ACC112 (cell line): ENCODE results near the gene LRRC37A.
"Not testable (repeated sequence)": the region's sequence is repeated elsewhere in the genome, so short reads cannot be mapped to it uniquely, and the experiment has no call there.

Experiments
- H2AFZ ChIP-seq: fragments of 200-600 bp; sonication (generic); one replicate; pipeline ENCODE4 v1.6.0; 2017; ENCODE audit warnings: antibody characterized with exemption, low read length; ENCODE audit not compliant: unreplicated experiment
- H3K27ac ChIP-seq: fragments of 200-600 bp; sonication (generic); 2 replicates; pipeline ENCODE4 v1.5.1; 2014; ENCODE audit warnings: low read depth, mild to moderate bottlenecking, antibody characterized with exemption, low read length, moderate library complexity
- H3K27me3 ChIP-seq: fragments of 200-600 bp; sonication (generic); 2 replicates; pipeline ENCODE4 v1.6.1; 2014; ENCODE audit warnings: mild to moderate bottlenecking, antibody characterized with exemption, low read length, moderate library complexity, mixed read lengths; ENCODE audit not compliant: insufficient read depth
- H3K36me3 ChIP-seq: fragments of 200-600 bp; sonication (generic); 2 replicates; pipeline ENCODE4 v1.6.1; 2016; ENCODE audit warnings: mild to moderate bottlenecking, antibody characterized with exemption, low read length, moderate library complexity, mixed read lengths; ENCODE audit not compliant: insufficient read depth
- H3K4me1 ChIP-seq: fragments of 200-600 bp; sonication (generic); one replicate; pipeline ENCODE4 v1.6.1; 2016; ENCODE audit warnings: low read length, mixed read lengths; ENCODE audit not compliant: insufficient read depth, unreplicated experiment, control insufficient read depth
- H3K4me3 ChIP-seq: fragments of 200-600 bp; sonication (generic); 2 replicates; pipeline ENCODE4 v1.5.1; 2014; ENCODE audit warnings: mild to moderate bottlenecking, low read depth, low read length
- H3K79me2 ChIP-seq: fragments of 200-600 bp; sonication (generic); one replicate; pipeline ENCODE4 v1.6.0; 2016; ENCODE audit warnings: low read length; ENCODE audit not compliant: control insufficient read depth, unreplicated experiment, insufficient read depth

Gene LRRC37A

DNA sequence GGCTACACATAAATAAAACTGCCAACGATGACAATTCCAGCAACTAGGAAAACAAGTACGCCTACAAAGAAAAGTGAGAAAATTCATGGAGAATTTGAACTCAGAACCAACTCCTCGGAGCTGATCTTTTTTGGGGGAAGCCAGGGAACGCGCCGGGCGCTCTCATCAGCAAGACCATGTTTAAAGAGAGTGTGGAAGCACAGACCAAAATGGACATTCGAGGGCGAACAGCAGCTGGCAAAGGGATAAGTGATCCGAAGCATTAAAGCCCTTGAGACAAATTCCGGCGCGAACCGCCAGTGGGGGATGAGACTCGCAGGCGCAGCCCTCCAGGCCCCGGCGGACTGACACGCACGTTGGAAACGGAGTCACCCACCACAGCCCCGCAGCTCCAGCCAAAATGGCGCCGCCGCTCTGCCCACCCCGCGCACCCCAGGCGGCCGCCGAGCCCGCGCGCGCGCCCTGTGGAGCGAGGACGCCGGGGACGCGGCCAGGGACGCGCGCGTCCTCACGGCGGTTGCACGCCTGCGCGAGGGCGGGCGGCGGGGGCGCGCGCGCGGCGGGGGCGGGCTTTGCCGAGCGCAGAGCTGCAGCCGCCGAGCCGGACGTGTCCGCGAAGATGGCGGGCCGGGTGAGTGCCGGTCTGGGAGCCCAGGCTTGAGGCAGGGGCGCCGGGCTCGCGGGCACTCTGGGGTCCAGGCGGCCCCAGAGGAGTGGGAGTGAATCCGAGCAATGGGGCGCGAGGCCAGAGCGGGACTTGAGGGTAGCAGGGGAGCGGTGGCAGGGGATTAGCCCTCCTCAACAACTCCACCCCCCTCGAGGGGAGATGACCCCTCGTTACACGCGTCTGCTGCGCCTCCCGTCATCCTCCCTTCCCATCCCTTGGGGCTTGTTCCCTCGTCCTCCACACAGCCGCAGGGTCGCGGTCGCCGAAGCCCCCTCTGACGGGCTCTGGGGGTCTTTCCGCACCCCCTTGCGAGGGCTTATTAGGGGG is 77.6 kb downstream of the LRRC37A start:
- H2AFZ ChIP-seq, H3K27ac ChIP-seq, H3K36me3 ChIP-seq, H3K4me3 ChIP-seq, H3K4me1 ChIP-seq, H3K79me2 ChIP-seq, H3K27me3 ChIP-seq: not testable (repeated sequence)

DNA sequence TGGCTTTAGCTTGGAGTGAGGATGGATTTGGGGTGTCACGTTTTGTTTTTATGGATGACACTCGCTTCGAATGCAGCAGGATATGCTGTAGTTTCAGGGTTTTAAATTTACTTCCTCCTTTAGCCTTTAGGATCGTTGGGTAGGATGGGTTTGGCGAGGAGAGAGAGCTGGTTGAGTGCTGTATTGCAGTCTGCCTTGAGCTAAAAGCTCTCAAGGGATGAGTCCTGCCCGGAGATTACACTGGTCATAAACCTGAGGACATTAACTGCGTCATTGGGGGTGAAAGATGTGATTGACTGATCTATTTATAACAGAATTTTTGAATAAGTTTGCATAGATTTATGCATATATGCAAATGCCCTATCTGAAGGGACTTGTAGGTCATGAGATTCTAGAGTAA is 78.5 kb downstream of the LRRC37A start:
- not testable (repeated sequence) for H3K79me2 ChIP-seq, H3K4me3 ChIP-seq, H3K4me1 ChIP-seq, H2AFZ ChIP-seq, H3K27ac ChIP-seq, H3K36me3 ChIP-seq, H3K27me3 ChIP-seq

DNA sequence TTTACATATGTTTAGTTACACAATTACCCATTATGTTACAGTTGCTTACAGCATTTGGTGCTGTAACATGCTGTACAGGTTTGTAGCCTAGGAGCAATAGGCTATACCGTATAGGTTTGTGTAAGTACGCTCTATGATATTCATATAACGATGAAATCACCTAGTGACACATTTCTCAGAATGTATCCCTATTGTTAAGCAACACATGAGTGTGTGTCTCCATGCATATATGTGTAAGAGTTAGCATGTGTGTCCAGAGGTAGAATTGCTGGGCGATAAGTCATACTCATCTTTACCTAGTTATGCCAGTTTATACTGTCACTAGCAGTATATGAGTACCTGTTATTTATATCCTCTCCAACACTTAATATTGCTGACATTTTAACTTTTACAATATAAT is 88.2 kb downstream of the LRRC37A start:
- not testable (repeated sequence) for H3K4me1 ChIP-seq, H2AFZ ChIP-seq, H3K36me3 ChIP-seq, H3K27ac ChIP-seq, H3K4me3 ChIP-seq, H3K27me3 ChIP-seq, H3K79me2 ChIP-seq

DNA sequence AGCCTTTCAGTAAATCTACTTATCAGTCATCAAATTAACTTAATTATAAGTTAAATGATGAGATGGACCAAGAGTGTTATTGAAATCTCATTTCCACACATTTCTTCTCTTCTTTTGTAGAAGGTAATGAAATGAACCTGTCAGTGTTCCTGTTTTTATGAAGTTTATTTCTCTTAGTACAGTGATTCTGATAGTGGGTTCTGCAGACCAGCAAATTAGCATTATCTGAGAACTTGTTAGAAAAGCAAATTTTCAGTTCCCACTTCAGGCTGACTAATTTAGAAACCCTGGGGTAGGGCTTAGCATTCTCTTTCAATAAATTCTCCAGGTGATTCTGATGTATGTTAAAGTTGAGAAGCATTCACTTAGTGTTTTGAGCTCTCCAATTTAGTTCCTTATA is 90.6 kb downstream of the LRRC37A start:
- not testable (repeated sequence) for H3K36me3 ChIP-seq, H2AFZ ChIP-seq, H3K27ac ChIP-seq, H3K4me1 ChIP-seq, H3K79me2 ChIP-seq, H3K4me3 ChIP-seq, H3K27me3 ChIP-seq
